AG09309 (cell line): ENCODE data around the gene OR9A2.
A peak's percentile ranks its signal among the peaks of the same experiment; 100 is the strongest.

Experiments used
- DNase-seq: peaks from one replicate; pipeline ENCODE4 v3.0.0-alpha.2; 2010; ENCODE audit warnings: low read depth
- H3K4me3 ChIP-seq: 2 replicates; pipeline ENCODE4 v1.5.1; 2011; ENCODE audit warnings: mild to moderate bottlenecking, low read depth, low read length, moderate library complexity; ENCODE audit not compliant: control insufficient read depth
- TF ChIP-seq, protein P1 (sequence below): IDR thresholded peaks from 2 replicates; pipeline ENCODE4 v1.5.1; 2011; ENCODE audit warnings: mild to moderate bottlenecking, low read depth, low read length, inconsistent platforms; ENCODE audit not compliant: insufficient read depth, control insufficient read depth; ENCODE audit errors: missing control alignments

OR9A2 gene

DNA sequence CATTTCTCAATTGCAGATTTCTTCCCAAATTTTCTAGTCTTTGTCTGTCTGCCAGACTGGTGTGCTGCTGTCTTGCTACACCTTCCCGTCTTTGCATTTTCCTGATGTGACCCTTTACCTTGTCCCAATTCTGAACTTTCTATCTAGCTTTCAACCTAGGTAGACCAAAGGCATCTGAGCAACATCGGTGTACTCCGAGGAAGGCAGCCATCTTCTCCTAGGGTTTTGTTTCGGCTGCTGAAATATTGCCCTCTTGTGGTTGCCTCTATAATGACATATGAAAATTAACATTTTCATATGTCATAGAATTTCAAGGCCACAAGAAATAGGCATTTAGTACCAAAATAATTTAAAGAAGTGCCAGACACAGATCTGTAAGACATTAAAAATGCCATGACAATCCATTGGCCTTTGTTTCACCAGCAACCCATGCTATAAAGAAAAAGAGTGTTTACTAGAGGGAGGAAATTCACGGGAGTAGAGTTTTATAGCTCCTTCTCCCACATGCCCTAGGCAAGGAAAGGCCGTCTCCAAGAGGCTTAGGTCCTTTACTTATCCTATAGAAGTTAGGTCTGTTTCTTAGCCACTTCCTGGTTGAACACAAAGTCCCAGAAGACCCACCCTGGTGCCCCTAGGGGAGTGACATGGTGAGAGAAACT is 23.4 kb downstream of the OR9A2 start:
- DNase-seq, result peak; percentile 10
- no peak overlapping the region for H3K4me3 ChIP-seq
- TF ChIP-seq, protein P1, sequence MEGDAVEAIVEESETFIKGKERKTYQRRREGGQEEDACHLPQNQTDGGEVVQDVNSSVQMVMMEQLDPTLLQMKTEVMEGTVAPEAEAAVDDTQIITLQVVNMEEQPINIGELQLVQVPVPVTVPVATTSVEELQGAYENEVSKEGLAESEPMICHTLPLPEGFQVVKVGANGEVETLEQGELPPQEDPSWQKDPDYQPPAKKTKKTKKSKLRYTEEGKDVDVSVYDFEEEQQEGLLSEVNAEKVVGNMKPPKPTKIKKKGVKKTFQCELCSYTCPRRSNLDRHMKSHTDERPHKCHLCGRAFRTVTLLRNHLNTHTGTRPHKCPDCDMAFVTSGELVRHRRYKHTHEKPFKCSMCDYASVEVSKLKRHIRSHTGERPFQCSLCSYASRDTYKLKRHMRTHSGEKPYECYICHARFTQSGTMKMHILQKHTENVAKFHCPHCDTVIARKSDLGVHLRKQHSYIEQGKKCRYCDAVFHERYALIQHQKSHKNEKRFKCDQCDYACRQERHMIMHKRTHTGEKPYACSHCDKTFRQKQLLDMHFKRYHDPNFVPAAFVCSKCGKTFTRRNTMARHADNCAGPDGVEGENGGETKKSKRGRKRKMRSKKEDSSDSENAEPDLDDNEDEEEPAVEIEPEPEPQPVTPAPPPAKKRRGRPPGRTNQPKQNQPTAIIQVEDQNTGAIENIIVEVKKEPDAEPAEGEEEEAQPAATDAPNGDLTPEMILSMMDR, result peak; percentile 74

DNA sequence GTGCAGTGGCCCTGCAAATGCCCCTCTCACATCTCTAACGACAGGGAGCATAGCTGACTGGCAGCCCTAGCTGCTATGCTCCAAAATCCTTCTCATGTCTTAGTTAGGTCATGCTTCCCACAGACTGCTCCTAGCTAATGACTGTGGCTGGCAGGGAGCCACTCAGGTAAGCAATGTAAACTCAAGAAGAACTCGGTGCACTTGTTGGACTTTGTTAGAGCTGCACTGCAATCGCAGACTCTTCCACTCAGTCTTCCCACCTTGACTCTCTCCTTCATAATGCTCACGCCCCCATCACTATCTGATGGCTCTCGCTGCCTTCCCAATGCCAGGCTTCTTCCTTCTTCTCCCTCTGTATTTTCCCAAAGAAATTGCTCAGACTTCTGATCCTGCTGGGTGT is 24.0 kb downstream of the OR9A2 start:
- no peak for DNase-seq
- no peak overlapping the region for H3K4me3 ChIP-seq

DNA sequence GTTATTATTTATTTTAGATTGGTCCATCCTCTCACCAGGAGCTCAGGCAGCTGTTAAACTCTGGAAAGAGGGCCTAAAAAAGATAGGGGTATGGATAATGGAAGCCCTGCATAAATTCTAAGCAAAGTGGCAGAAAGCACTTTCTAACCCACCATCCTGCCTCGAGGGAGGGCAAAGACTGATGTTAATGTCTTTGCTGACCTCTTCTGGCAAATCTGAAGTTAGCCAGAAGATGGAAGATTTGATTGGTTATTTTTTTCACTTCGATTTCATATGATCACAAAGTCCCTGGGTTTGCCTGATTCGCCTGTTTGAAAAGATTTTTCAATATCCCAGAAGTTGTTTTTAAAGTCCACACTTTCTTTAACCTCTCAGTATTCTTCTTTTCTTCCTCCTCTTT is 24.8 kb downstream of the OR9A2 start:
- no peak for DNase-seq
- TF ChIP-seq, protein P1, result peak; percentile 36
- H3K4me3 ChIP-seq, result no peak overlapping the region

More for the DNA sequence above, 24.0 kb downstream of the OR9A2 start:
- TF ChIP-seq, protein P1, result no peak

DNA sequence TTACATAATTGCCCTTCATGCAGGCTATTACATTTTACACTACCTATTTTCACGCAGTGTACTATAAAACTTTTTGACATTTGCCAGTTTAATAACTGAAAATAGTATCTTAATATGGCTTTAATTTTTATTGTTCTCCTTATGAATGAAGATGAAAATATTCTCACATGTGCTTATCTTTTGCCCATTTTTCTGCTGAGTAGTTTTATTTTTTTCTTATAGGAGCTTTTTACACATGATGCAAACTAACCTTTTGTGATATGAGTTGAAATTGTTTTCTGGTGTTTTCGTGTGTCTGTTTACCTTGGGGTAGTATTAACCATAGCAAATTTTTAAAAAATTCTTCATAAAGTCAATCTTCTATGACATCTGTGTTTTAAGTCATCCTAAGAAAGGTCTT is 26.3 kb downstream of the OR9A2 start:
- DNase-seq, result no peak
- H3K4me3 ChIP-seq, result no peak overlapping the region
- TF ChIP-seq, protein P1, result no peak

DNA sequence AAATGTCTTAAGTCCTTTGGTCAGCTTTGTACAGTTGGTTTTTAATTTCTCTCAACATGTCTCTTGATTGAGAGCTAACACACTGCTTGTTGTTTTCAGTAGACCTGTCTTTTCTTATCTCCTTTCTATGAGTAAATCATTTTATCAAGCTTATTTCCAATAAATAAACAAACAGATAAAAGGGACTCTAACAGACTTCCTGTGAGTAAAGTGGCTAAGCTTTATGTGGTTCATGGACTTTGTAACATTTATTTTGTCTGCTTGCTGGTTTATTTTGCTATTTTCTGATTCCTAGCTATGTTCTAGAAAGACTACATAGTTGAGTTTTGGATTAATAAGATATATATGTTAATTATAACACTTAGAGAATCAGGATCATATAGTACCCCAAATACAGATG is 27.1 kb downstream of the OR9A2 start:
- no peak for DNase-seq
- H3K4me3 ChIP-seq, result no peak overlapping the region
- TF ChIP-seq, protein P1, result no peak

DNA sequence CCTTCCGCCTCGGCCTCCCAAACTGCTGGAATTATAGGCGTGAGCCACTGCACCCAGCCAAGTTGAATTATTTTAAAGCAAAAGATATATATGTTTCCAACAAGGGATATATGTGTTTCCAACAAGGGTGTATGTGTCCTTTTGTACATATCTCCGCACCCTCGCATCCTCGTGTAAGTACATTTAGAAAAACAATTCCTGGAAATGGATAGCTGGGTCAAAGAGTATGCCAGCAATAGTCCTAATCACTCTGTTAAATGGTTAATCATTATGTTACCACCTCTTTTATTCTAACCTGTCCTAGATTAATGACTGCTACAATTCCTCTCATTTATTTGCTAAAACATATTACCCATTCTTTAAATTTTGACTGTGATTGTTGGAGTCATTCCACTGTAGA is 28.0 kb downstream of the OR9A2 start:
- no peak for DNase-seq
- TF ChIP-seq, protein P1, result no peak
- no peak overlapping the region for H3K4me3 ChIP-seq
